Right lobe of liver (tissue), 4 donors: ENCODE data around the gene EYA2.

Source experiments
- CTCF ChIP-seq, 4 donors: fragments of 200-600 bp in 3 of 4; fragments of 450-650 bp in 1 of 4; IDR thresholded peaks; one replicate each; pipeline versions ENCODE4 v1.5.1 to v1.8.0; 2016 to 2022; ENCODE audit warnings: antibody characterized with exemption in 4 of 4, mild to moderate bottlenecking in 2 of 4
- POLR2A ChIP-seq: fragments of 450-650 bp; IDR thresholded peaks from one replicate; pipeline ENCODE4 v1.6.1; 2017; ENCODE audit warnings: antibody characterized with exemption, mild to moderate bottlenecking
- donor health status: DM: no; HTN: no; CAD: no.
- donor health status: DM: no; HTN: no; CAD: no.
- donor health status: DM: no; HTN: yes; CAD: no.

- TF ChIP-seq CTCF (IDR thresholded peaks at IDR 0.05) (no peak), POLR2A (no peak)
These were observed 233.4 kb downstream of the EYA2 start for GRCh38 chr20:47127999-47128398.
